Iris pigment epithelial cell (primary cell): ENCODE measurements around the gene OR2AG2.
"Not testable (repeated sequence)": the region's sequence is repeated elsewhere in the genome, so short reads cannot be mapped to it uniquely, and the experiment has no call there.

Source experiments
- DNase-seq: peaks from one replicate; pipeline ENCODE4 v3.0.0-alpha.2; 2011; ENCODE audit warnings: low read depth

OR2AG2 gene, protein sequence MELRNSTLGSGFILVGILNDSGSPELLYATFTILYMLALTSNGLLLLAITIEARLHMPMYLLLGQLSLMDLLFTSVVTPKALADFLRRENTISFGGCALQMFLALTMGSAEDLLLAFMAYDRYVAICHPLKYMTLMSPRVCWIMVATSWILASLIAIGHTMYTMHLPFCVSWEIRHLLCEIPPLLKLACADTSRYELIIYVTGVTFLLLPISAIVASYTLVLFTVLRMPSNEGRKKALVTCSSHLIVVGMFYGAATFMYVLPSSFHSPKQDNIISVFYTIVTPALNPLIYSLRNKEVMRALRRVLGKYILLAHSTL

DNA sequence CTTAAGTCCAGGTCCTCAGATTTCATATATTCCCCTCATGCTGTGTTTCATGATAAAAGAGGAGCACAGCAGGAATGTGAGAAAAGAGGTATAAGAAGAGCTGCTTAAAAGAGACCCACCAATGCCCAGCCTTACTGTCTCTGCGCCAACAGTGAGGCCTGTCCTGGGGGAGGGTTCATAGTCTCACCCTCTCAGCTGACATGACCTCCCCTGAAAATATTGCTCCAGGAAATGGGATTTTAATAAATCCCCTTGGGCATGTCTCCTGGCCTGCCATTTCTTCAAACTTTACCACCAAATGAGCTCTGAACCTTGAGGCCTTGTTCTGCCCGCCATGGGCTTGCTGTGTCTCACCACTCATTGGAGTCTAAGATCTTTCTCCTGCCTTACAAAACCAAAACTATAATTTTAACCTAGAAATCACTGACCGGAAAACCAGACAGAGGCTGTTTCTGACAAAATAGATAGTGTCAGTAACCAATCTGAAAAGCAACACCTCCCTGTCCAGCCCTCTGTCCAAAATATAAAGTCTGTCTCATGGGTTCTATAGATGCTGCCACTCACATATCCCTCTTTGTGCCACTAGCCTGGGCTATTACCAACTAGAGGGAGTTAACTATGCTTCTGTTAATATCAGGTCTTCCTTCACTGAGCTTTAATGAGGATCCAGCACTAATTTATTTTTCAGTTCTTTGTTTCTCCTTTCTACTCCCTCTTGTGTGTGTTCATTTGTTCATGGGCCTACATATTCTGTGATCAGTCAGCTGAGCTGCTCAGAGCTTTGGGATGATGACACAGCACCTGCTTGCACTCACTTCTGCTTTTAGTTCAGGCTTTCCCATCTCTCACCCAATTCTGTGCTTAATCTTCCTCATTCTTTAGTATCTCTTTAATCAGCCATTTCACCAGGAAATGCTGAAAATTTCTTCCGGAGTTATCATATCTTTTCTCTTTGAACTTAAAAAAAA, at the start of gene OR2AG2:
OR2AG2 (minus strand) TSS at position 51 of the 968 bp plus-strand sequence. CDS start 3,019 bp downstream, outside the sequence.
- no peak for DNase-seq

DNA sequence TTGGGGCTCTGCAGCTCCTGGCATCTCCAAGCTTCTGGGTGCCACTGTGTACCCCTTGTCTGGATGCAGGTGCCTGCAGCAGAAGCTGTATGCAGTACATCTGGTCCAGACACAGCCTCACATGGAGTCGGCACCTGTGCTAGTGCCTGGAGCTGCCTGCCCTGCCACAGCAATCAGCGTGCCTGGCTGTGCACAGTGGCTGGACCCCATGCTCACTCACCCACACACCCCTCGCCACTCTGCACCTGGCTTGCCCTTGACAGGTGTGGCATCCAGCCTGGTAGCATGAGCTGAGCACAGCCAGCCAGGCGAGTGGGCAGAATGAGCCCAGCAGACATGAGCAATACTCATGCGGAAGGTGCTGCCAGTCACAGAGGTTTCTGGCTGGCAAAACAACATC, 47.2 kb upstream of the OR2AG2 start:
- no peak for DNase-seq

DNA sequence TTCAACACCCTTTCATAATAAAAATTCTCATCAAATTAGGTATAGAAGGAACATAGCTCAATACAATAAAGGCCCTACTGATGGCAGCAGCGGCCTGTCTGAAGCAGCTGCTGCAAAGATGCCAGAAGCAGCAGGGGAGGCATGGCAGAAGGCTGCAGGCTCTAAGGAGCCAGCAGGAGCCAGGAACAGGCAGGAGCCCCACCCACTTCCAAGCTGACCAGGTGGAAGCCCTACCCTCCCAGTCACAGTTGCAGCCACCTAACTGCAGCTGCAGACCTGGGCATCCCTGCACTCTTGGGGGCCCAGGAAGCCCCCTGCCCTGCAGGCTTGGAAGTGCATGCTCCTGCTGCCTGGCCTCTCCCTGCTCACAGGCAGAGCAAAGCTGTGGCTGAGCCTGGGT, 45.9 kb upstream of the OR2AG2 start:
- peak; percentile 3 for DNase-seq

DNA sequence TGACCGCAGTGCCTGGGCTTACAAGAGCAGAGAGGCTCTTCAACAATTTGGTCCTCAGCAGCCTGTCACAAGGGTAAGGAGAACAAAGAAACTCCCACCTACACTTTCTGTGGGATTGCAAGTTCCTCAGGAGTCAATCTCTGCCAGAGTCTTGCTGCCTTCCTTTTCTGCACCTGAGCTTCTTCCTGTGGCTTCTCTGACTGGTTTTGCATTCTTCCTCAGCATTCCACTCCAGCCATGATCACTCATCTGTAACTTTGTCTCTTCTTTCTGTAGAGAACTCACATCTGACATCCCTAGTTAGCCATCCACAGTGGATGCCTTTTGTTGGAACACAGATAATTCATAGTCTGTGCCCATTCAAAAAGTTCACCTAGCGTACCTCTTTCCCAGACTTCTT, 41.9 kb upstream of the OR2AG2 start:
- no peak for DNase-seq

DNA sequence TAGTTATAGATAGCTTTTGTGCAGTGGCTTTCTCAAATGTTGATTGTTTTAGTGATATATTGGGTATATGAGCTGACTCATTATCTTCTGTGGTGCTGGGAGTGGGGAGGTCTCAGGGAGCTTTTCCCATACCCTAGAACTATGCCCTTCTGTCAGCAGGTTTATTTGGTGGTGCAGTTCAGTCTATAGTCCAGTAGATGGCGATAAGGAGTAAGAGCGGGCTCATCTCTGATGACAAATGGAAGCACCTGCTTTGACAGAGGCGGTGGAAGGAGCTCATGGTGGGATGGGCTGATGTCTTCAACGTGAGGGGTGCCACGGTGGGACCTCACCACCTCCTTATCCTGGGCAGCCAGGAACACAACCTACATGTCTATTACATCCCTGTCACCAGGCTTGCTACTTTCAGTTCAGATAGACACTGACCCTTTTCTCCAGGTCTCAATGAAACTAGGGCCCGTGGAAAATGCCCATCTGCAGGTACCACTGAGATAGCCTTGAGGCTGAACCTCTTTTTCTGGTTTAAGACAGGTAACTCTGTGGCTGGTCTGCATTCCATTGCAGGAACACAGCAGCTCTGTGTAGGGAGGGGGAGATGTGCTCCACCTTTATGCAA, 40.7 kb upstream of the OR2AG2 start:
- DNase-seq = peak; percentile 36

DNA sequence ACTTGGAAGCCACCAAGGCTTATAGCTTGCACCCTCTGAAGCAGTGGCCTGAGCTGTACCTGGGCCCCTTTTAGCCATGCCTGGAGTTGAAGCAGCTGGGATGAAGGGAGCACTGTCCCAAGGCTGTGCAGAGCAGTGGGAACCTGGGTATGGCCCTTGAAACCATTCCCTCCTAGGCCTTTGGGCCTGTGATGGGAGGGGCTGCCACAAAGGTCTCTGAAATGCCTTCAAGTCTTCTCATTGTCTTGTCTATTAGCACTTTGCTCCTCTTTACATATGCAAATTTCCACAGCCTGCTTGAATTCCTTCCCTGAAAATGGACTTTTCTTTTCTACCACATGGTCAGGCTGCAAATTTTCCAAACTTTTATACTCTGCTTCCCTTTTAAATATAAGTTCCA, 29.3 kb upstream of the OR2AG2 start:
- DNase-seq = not testable (repeated sequence)

DNA sequence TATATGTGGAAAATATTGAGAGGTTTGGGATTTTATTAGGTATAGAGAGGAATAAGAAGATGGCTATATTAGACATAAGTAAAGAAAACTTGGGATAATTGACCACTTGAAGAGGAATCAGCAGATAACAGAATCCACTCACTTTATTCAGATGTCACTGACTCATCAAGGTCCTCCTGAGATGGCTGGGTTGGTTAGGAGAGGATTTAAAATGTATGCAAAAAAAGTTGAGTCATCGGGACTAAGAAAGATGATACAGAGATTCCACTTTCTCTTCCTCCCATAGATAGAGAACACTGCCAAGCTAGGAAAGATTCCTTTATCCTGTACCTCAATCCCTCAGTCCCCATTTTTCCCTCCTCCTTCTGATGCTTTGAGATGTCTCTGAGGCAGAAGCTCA, 27.6 kb upstream of the OR2AG2 start, which contains the start of gene OR6A2:
OR6A2 (minus strand) TSS at position 288 of the 400 bp plus-strand sequence. CDS start 3,981 bp downstream, outside the sequence.
- peak; percentile 58 for DNase-seq

DNA sequence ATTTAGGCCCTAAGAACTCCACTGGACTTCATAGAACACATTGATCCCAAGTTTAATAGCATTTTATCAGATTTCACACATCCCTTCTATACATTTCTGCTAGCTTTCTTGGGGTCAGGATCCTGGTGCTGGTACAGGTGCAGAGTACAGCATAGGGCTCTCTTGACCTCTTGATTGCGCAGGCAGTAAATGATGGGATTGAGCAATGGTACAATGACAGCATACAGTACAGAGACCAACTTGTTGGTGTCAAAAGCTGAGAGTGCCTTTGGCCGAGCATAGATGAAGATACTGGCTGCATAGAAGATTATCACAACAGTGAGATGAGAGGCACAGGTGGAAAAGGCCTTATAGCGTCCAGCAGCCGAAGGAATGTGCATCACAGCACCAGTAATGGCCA, 22.9 kb upstream of the OR2AG2 start:
- no peak for DNase-seq

DNA sequence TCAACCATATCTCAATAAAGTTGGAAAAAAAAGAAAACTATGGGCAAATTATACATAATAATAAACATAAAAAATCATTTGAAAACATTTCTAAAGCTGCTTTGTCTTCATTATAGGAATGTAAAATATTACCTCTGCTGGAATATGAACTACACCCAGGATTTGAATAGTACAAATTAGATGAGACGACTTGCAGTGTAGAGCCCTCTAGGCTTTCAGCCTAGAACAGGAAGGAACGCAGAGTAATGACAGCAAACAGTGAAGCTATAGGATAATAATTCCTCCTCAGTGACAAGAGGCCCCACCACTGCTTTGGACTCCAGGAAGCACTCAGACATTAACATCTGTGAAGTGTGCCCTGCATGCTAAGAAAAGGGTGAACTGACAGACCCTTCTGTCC, 18.8 kb upstream of the OR2AG2 start:
- no peak for DNase-seq

DNA sequence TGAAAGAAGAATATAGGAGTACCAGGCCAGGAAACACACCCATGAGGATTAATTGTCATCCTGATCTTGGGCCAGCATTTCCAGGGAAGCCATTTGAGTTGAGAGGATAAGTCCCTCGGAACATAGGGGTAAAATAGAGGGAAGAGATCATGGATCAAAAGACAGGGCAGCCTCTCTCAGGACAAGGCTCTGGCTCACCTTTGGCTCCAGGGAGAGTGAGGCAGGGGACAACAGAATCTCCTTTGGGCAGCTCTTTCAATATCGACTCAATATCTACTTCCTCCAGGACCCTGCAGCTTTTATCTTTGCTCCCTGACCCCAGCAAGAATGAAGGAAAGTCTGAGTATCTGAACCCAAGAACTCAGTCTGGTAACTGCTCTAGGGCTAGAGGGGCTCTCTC, 10.9 kb upstream of the OR2AG2 start, which contains the start of gene OR2AG1:
OR2AG1 (plus strand) TSS at position 301 of the 400 bp plus-strand sequence. CDS start 2,018 bp downstream, outside the sequence.
- DNase-seq = no peak

DNA sequence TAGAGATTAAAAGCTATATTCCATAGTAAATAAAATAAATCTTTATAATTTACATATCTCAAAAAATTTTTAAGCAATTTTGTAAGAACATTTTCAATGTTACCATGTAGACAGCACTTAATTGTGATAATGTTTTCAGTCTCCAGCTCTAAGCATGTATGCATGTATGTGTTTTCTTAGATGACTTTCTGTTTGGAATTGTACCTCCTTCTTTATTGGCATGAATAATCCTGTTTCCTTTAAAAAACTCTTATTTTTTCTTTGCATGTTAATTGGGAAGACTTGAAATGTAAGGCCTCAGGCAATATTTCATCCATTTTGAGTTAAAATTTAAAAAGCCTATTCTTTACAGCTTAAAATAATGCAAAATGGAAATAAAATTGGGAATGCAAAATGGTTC, 9.1 kb upstream of the OR2AG2 start:
- no peak for DNase-seq

DNA sequence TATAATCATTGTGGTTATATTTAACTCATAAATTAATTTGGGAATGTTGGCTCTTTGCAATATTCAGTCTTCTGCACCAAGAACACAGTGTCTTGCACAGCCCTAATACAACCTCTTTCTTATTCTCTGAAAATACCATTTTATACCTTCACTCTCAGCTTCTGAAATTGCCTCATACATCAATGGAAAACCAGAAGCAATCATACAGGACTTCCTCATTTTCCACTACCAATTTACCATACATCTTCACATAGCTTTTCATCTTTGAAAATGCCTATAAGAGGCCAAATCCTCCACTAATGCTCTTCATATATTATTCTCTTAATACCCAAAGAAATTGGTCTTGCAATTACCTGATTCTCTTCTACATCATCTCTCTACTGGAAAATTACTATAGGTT, 6.7 kb upstream of the OR2AG2 start:
- DNase-seq = no peak

DNA sequence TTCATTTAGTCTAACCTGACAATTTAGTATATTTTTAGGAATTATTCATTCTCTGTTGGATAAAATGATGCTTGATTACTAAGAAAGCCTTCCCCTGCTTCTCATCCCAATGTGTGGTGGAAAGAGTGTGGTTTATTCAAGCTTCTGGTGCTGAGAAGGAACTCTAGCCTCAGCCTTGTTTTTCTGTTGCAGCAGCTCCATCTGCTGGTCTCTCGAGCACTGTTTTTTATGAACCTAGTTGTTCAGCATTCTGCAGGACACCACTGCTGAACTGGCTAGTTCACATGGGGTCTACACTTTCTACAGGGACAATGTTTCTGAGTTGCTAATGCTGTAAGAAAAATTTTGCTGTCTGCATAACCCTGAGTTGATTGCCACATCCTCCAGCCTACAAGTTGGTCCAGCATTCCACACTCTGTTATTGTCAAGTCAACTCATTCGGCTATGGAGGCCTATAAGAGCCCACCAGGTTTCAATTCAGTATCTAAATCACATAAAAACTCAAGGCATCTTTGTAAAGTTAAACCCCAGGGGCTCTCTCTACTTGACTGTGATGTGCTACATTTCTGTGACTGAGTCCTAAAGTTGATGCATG, 14.3 kb downstream of the OR2AG2 start:
- peak; percentile 73 for DNase-seq

DNA sequence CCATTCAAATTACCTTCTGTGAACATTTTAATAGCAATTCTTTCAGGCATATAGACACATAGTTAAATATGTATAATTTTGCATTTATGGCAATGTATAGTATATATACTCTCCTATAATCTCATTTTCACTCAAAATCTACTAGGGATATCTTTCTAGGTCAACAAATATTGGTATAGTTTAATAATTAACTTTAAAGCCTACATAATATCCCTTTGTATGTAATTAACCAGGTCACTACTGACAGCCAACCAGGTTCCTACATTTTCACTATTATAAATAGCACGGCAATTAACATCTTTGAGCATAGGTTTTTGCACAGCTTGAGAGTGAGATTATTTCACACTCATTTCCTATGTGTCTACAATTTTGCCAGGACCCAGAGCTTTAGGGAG, 15.8 kb downstream of the OR2AG2 start:
- DNase-seq = no peak

DNA sequence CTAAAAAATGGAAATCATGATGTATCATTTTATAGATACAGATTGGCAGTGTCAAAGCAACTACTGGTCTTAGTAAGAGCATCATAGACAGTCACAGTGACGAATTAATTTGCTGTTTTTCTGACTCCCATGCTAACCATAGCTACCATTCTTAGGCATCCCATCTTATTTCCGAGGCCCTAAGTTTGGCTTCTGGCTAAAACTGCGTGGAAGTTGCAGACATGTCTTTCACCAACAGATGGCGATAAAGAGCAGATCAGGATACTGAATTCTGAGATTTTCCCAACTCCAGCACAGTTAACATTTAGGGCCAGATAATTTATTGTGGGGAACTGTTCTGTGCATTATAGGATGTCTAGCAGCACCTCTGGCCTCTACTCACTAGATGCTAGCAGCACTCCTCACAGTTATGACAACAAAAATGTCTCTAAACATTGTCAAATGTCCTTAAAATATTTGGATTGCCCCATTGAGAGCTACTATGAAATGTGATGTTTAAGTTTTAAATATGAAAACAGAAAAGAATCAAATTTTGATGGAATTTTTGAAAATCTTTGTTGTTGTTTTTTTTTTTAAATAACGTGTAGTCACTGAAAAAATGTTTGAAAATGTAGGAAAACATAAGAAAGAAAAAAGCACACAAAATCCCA, 16.3 kb downstream of the OR2AG2 start:
- DNase-seq = peak; percentile 30

DNA sequence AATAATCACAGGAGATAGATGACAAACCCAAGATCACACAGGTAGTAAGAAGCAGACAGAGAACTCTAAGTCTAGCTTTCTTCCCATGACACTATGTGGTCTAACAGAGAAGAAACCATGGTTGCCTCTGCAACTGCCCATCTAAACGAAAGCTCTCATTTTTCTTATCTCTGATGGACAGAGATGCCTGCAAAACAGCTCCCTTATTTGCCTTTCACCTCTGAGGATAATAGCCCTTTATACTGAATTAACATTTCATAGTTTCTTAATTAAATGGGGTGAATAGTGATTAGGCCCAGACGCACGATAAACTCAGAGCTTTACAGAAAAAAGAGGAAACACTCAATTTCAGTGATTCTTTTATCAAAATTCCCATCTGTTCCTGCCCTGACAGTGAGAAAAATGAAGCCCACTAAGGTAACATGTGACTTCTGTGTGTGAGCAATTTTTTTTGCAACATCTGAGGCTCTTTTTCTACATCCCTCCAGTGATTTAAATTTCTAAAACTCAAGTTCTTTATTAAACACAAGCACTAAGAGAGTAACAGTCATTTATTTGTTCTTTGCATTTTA, 24.6 kb downstream of the OR2AG2 start:
- DNase-seq = no peak

DNA sequence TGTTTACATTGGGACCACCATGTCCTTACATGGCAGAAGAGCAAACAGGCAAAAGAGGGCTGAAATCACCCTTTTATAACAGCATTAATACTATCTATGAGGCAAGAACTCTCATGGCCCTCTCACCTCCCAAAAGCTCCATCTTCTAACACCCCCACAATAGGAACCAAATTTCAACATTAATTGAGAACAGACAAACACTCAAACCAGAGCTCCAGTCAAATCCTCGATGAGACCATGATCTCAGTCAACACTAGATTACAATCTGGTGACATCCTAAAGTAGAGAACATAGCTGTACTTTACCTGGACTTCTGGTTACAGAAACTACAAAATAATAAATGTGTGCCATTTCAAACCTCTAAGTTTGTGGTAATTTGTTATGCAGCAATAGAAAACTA, 25.1 kb downstream of the OR2AG2 start:
- no peak for DNase-seq

DNA sequence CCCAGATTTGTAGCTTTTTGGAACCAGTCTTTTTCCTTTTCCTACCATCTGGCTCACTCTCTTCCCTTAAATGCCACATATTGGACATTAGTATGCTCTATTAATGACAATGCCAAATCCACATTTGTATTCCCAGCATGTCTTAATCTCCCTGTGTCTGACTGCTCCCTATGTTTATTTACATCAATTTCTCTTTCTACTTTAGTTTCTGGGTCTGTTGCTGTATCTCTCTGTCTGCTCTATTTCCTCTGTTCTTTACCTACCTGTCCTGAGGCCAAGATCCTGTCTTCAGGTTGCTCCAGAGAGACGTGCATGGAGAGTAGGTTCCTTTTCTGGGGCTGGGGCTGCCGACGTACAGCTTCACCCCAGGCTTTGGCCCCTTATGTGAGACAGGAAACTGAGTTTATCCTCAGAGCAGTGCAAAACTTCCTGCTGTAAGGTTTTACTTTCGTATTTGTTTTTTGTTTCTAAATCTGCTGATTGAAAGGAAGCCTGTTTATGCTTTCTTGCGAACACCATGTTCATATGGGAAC, 25.6 kb downstream of the OR2AG2 start:
- DNase-seq = peak; percentile 31

DNA sequence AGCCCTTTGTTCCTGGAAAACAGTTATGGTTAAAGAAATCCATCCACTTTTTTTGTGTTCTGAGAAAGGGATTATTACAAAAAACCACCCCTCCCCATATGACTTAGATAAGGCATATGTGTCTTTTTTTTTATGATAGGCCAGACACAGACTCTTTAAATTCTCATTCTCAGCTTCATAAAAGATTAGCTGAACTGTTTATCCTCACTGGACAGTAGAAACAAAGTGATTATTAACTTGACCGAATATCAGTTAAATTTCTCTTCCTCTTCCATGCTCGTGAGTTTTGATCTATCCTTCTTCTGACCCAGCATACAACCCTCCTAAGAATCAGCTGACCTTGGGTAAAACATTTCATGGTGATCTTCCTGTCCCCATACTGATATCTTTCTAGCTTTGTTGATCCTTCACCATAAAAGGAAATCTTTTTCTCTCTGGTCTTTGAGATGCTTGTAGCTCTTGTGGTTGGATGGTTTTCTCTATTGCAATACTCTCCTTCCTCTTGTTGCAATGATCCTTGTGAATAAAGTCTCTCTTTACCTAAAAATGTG, 26.2 kb downstream of the OR2AG2 start:
- DNase-seq = peak; percentile 8

DNA sequence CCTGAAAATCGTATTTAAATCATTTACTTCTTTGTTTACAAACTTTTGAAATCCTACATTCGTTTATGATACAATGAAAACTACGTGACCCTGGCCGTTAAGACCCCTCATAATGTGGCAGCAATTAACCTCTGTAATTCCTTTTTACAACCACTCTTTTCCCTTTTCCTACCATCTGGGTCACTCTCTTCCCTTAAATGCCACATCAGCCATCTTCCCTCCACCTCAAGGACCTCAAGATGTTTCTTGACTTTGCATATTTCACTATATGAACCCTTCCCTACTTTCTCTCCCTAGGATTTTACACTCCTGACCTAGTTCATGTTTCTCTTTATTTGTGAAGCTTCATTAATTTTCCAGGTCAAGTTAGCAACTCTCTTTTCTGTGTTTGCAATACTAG, 26.8 kb downstream of the OR2AG2 start:
- no peak for DNase-seq

DNA sequence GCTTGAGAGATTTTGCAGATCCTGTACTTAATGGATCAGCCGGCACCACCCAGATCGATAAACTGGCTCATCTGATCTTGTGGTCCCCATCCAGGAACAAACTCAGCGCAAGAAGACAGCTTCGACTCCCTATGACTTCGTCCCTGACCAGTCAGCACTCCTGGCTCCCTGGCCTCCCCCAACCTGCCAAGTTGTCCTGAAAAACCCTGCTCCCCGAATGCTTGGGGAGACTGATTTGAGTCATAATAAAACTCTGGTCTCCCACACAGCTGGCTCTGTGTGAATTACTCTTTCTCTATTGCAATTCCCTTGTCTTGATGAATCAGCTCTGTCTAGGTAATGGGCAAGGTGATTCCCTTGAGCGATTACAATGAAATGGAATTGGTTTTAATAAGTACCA, 29.5 kb downstream of the OR2AG2 start:
- DNase-seq = no peak
